Panc1 (cell line): ENCODE results near the gene ADGRD1. TPM values are rescaled to one million over a fixed set of nuclear protein-coding genes. Genes with fewer than 3 reads are reported as not detected.

Experiments
- ATAC-seq: fragments of 200-7000 bp; cut with Tn5 transposase; 2 replicates; pipeline ENCODE4 v1.9.1; 2020; ENCODE audit warnings: mild to moderate bottlenecking, moderate library complexity
- BruUV-seq: library from RNA; stranded (reverse); fragments of 400-500 nt; replicated peaks from 2 replicates; lab custom pipeline; 2021; lab: Mats Ljungman, UMichigan
- CTCF ChIA-PET: fragments of 300-600 bp; sonication (Branson Sonifier 250); formaldehyde crosslinking; loops from one replicate; lab custom pipeline; 2022; ENCODE audit warnings: antibody characterized with exemption; lab: Charles Lee
- POLR2A ChIA-PET: fragments of 300-600 bp; sonication (Branson Sonifier 250); formaldehyde crosslinking; loops from one replicate; lab custom pipeline; 2022; ENCODE audit warnings: antibody characterized with exemption; lab: Charles Lee
- DNase-seq: peaks from one replicate; pipeline ENCODE4 v3.0.0-alpha.2; 2010; ENCODE audit warnings: low read depth, low spot score
- H3K27ac ChIP-seq: 2 replicates; pipeline ENCODE4 v1.5.1; 2011; ENCODE audit warnings: mild to moderate bottlenecking, low read length, inconsistent platforms
- H3K27me3 ChIP-seq: fragments of 200-500 bp; sonication (Bioruptor generic); 2 replicates; pipeline ENCODE4 v1.6.0; 2014; ENCODE audit warnings: low read length, inconsistent platforms; ENCODE audit not compliant: control insufficient read depth, insufficient read depth
- H3K36me3 ChIP-seq: fragments of 200-500 bp; sonication (Bioruptor generic); 2 replicates; pipeline ENCODE4 v1.5.1; 2014; ENCODE audit warnings: inconsistent platforms, mild to moderate bottlenecking, low read length, moderate library complexity; ENCODE audit not compliant: control insufficient read depth, insufficient read depth
- H3K4me1 ChIP-seq: 2 replicates; pipeline ENCODE4 v1.5.1; 2011; ENCODE audit warnings: inconsistent platforms, mild to moderate bottlenecking, low read length, moderate library complexity; ENCODE audit not compliant: control insufficient read depth, insufficient read depth
- H3K4me3 ChIP-seq, 2 experiments: 2 replicates each; pipeline ENCODE4 v1.5.1; 2011 to 2012; ENCODE audit warnings: low read depth in 2 of 2, low read length in 2 of 2, mild to moderate bottlenecking in 2 of 2, inconsistent platforms in 1 of 2, moderate library complexity in 1 of 2
- H3K9me3 ChIP-seq: fragments of 200-500 bp; sonication (Bioruptor generic); 2 replicates; pipeline ENCODE4 v1.5.1; 2014; ENCODE audit warnings: low read depth, mild to moderate bottlenecking, inconsistent platforms, low read length, moderate library complexity; ENCODE audit not compliant: control insufficient read depth, insufficient read depth
- POLR2AphosphoS5 ChIP-seq: IDR thresholded peaks from 2 replicates; pipeline ENCODE4 v1.6.1; 2012; ENCODE audit warnings: mild to moderate bottlenecking, low read depth, low read length, moderate library complexity
- SIN3A ChIP-seq: IDR thresholded peaks from 2 replicates; pipeline ENCODE4 v1.6.1; 2012; ENCODE audit warnings: low read depth, mild to moderate bottlenecking, low read length, moderate library complexity, borderline replicate concordance; ENCODE audit not compliant: insufficient read depth
- TCF7L2 ChIP-seq: IDR thresholded peaks from 2 replicates; pipeline ENCODE4 v1.6.1; 2011; ENCODE audit warnings: mild to moderate bottlenecking, low read depth, low read length, inconsistent platforms
- in situ Hi-C: cut with HindIII; loops from 2 replicates; pipeline ENCODE4 v1.10.0; 2016; ENCODE audit warnings: low sequenced_read_pairs, low pct_unique_long_range_greater_than_20kb
- intact Hi-C: fragments of 100-400 bp; cut with micrococcal nuclease; formaldehyde crosslinking; loops from one replicate; pipeline ENCODE4 v1.10.0; 2022; ENCODE audit not compliant: unreplicated experiment
- total RNA-seq: library from RNA; stranded (reverse); gene quantifications from one replicate; pipeline ENCODE4 v1.2.1, GENCODE V29; 2021; ENCODE audit not compliant: unreplicated experiment
- TF ChIP-seq, protein P1 (sequence below): fragments of 450-650 bp; IDR thresholded peaks from 2 replicates; pipeline ENCODE4 v1.5.1; 2017; ENCODE audit warnings: mild to moderate bottlenecking
- TF ChIP-seq, protein P2 (sequence below), 2 experiments: IDR thresholded peaks; 2 replicates each; pipeline ENCODE4 v1.6.1; 2011 to 2012; ENCODE audit warnings: low read depth in 2 of 2, control low read depth in 1 of 2, low read length in 1 of 2, mild to moderate bottlenecking in 1 of 2, moderate library complexity in 1 of 2; ENCODE audit not compliant: insufficient read depth in 1 of 2

ADGRD1 gene
- total RNA-seq, 1 experiment from 2014 or later = 0.21 TPM

DNA sequence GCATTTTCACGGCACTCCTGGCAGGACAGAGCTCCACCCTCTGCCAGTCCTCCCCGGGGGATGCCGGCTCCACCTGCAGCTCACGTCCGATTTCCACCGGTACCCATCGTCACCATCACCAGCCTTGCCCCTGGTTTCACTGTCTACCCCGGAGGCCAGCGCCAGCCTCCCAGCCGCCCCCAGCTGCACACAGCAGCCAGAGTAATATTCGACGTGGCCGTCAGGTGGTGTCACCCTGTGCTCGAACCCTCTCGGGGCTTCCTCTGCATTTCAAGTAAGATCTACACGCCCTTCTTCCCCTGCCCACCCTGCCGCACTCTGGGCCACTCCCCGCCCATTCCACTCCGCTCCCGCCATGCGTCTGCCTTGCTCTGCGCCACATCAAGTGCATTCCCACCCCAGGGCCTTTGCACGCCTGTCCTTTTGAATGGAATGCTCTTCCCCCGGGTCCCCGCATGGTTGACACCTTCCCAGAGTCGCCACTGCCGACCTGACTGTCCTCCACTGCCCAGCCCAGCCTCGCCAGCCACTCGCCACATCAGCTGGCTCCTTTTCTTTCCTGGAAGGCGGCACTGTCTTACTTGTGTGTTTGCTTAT, 80.3 kb downstream of the ADGRD1 start:
- no peaks in the 10 kb centered on the region for H3K9me3 ChIP-seq
- intact Hi-C loops (no loop called here), in situ Hi-C loops (no loop called here)
- POLR2A ChIA-PET = no interaction called here
- no peak for DNase-seq
- BruUV-seq = no TSS peak
- ATAC-seq = 0 out of 2 replicates have a peak, but pooled peaks have one; percentile 12
- no peaks in the 10 kb centered on the region for H3K27me3 ChIP-seq
- H3K27ac ChIP-seq = no peak overlapping the region
- no peaks in the 10 kb centered on the region for H3K36me3 ChIP-seq
- CTCF ChIA-PET = no interaction called here
- no peaks in the 10 kb centered on the region for H3K4me1 ChIP-seq
- TF ChIP-seq, protein P1, sequence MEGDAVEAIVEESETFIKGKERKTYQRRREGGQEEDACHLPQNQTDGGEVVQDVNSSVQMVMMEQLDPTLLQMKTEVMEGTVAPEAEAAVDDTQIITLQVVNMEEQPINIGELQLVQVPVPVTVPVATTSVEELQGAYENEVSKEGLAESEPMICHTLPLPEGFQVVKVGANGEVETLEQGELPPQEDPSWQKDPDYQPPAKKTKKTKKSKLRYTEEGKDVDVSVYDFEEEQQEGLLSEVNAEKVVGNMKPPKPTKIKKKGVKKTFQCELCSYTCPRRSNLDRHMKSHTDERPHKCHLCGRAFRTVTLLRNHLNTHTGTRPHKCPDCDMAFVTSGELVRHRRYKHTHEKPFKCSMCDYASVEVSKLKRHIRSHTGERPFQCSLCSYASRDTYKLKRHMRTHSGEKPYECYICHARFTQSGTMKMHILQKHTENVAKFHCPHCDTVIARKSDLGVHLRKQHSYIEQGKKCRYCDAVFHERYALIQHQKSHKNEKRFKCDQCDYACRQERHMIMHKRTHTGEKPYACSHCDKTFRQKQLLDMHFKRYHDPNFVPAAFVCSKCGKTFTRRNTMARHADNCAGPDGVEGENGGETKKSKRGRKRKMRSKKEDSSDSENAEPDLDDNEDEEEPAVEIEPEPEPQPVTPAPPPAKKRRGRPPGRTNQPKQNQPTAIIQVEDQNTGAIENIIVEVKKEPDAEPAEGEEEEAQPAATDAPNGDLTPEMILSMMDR = no peak
- TF ChIP-seq POLR2AphosphoS5 (no peak), TCF7L2 (no peak), SIN3A (no peak)
- TF ChIP-seq, protein P2, sequence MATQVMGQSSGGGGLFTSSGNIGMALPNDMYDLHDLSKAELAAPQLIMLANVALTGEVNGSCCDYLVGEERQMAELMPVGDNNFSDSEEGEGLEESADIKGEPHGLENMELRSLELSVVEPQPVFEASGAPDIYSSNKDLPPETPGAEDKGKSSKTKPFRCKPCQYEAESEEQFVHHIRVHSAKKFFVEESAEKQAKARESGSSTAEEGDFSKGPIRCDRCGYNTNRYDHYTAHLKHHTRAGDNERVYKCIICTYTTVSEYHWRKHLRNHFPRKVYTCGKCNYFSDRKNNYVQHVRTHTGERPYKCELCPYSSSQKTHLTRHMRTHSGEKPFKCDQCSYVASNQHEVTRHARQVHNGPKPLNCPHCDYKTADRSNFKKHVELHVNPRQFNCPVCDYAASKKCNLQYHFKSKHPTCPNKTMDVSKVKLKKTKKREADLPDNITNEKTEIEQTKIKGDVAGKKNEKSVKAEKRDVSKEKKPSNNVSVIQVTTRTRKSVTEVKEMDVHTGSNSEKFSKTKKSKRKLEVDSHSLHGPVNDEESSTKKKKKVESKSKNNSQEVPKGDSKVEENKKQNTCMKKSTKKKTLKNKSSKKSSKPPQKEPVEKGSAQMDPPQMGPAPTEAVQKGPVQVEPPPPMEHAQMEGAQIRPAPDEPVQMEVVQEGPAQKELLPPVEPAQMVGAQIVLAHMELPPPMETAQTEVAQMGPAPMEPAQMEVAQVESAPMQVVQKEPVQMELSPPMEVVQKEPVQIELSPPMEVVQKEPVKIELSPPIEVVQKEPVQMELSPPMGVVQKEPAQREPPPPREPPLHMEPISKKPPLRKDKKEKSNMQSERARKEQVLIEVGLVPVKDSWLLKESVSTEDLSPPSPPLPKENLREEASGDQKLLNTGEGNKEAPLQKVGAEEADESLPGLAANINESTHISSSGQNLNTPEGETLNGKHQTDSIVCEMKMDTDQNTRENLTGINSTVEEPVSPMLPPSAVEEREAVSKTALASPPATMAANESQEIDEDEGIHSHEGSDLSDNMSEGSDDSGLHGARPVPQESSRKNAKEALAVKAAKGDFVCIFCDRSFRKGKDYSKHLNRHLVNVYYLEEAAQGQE (IDR thresholded peaks at IDR 0.05; ENCODE audit: insufficient read depth in 1 of 2, low read depth in 2 of 2, low read length in 1 of 2) = no peak
- no peak overlapping the region for H3K4me3 ChIP-seq

DNA sequence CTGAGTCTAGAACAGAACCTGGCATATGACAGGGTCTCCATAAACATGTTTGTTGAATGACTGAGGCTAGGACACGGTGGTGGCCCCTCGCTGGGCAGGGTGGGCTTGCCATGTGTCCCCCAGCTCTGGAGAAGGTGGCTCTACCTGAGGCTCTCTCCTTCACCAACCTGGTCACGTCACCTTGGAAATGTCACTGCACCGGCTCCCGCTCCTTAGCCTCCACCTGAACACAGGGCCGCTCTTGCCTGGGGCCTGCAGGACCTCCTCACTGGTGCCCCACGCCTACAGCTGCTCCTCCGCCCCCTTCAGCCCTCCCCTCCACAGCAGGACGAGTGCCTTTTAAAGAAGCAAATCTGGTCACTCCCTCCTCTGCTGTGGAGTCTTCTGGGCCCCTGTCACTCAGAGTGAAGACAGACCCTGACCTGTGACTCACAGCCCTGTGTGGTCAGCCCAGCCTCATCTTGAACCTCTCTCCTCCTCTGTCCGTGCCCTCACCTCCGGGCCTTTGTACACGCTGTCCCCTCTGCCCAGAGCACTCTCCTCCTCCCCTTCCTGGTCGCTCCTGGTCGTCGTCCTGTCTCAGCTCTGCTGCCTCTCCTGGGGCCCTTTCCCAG, 81.0 kb downstream of the ADGRD1 start:
- in situ Hi-C loops = no loop called here
- Histone ChIP-seq H3K4me1 (no peaks in the 10 kb centered on the region), H3K27me3 (no peaks in the 10 kb centered on the region; the same call in 1 of the 2 replicates), H3K9me3 (no peaks in the 10 kb centered on the region), H3K36me3 (no peaks in the 10 kb centered on the region), H3K27ac (no peak overlapping the region), H3K4me3 (no peak overlapping the region)
- BruUV-seq = no TSS peak
- no peak for ATAC-seq
- POLR2A ChIA-PET = no interaction called here
- intact Hi-C loops = no loop called here
- CTCF ChIA-PET = no interaction called here
- no peak for DNase-seq
- TF ChIP-seq, protein P2 (IDR thresholded peaks at IDR 0.05; ENCODE audit: insufficient read depth in 1 of 2, low read depth in 2 of 2, low read length in 1 of 2) = no peak
- TF ChIP-seq POLR2AphosphoS5 (no peak), SIN3A (no peak), TCF7L2 (no peak)
- TF ChIP-seq, protein P1 = no peak
